ENCODE results near the gene IHH. TPM values are rescaled to one million over a fixed set of nuclear protein-coding genes. Genes with fewer than 3 reads are reported as not detected.

IHH gene
- total and polyA plus RNA-seq, 2 experiments from 2014 or later: 23.0 to 36.3 TPM

DNA sequence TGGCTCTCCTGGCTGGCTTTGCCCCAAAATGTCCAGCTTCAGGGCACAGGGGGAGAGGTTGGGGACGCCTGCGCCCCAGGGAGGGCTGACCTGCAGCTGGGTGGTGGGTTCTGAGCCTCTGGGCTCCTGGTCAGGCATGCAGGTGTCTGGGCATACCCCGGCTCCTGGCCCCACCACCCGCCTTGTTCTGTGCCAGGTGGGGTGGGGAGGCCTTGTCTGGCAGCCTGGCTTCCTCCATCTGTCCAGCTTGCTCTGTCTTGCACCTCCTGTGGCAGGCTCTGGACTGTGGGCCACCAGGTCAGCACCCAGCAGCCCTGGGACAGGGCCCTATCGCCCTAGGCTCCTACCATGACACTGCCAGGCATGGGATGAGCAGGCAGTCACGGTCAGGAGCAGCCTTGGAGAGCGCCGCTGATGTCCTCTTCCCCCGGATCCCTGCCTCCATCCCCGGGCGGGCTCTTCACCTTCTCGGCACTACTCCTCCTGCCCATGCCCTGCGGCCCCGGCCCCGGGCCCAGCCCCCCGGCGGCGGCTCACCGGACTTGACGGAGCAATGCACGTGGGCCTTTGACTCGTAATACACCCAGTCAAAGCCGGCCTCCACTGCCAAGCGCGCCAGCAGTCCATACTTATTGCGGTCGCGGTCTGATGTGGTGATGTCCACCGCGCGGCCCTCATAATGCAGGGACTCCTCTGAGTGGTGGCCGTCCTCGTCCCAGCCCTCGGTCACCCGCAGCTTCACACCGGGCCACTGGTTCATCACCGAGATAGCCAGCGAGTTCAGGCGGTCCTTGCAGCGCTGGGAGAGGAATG is 3.6 kb downstream of the IHH start:
- TF ChIP-seq, protein P1, sequence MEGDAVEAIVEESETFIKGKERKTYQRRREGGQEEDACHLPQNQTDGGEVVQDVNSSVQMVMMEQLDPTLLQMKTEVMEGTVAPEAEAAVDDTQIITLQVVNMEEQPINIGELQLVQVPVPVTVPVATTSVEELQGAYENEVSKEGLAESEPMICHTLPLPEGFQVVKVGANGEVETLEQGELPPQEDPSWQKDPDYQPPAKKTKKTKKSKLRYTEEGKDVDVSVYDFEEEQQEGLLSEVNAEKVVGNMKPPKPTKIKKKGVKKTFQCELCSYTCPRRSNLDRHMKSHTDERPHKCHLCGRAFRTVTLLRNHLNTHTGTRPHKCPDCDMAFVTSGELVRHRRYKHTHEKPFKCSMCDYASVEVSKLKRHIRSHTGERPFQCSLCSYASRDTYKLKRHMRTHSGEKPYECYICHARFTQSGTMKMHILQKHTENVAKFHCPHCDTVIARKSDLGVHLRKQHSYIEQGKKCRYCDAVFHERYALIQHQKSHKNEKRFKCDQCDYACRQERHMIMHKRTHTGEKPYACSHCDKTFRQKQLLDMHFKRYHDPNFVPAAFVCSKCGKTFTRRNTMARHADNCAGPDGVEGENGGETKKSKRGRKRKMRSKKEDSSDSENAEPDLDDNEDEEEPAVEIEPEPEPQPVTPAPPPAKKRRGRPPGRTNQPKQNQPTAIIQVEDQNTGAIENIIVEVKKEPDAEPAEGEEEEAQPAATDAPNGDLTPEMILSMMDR (IDR thresholded peaks at IDR 0.05; ENCODE audit: poor library complexity): no peak
- no peak for TF ChIP-seq EZH2phosphoT487 (IDR thresholded peaks at IDR 0.05; ENCODE audit: low read depth, severe bottlenecking, unreplicated experiment)
- TF ChIP-seq EZH2 (IDR thresholded peaks at IDR 0.05; ENCODE audit: borderline replicate concordance): no peak
- no peak for DNase-seq (ENCODE audit: low spot score)
- no peaks in the 10 kb centered on the region for H3K9me3 ChIP-seq (ENCODE audit: low read depth)
- H3K27me3 ChIP-seq: peaks cover 63% of the 10 kb centered on the region
- no peak overlapping the region for H3K27ac ChIP-seq
- no peaks in the 10 kb centered on the region for H3K36me3 ChIP-seq (replicated peaks; ENCODE audit: insufficient read depth, low read depth)
- 40% methylated on average over 37 of the region's 40 CpGs for WGBS (ENCODE audit: low lambda C conversion rate, missing lambda C conversion rate)
- H3K4me3 ChIP-seq: no peak overlapping the region
- peaks cover 31% of the 10 kb centered on the region for H4K20me1 ChIP-seq (ENCODE audit: insufficient read depth, poor library complexity, severe bottlenecking)
- H3K79me2 ChIP-seq: peaks cover 17% of the 10 kb centered on the region
- H2AFZ ChIP-seq: no peak overlapping the region
- peak overlapping the region; percentile 76 for H3K4me2 ChIP-seq
- H3K4me1 ChIP-seq (ENCODE audit: insufficient read depth): no peaks in the 10 kb centered on the region
- H3K9me2 ChIP-seq (replicated peaks; ENCODE audit: insufficient read depth): no peaks in the 10 kb centered on the region

DNA sequence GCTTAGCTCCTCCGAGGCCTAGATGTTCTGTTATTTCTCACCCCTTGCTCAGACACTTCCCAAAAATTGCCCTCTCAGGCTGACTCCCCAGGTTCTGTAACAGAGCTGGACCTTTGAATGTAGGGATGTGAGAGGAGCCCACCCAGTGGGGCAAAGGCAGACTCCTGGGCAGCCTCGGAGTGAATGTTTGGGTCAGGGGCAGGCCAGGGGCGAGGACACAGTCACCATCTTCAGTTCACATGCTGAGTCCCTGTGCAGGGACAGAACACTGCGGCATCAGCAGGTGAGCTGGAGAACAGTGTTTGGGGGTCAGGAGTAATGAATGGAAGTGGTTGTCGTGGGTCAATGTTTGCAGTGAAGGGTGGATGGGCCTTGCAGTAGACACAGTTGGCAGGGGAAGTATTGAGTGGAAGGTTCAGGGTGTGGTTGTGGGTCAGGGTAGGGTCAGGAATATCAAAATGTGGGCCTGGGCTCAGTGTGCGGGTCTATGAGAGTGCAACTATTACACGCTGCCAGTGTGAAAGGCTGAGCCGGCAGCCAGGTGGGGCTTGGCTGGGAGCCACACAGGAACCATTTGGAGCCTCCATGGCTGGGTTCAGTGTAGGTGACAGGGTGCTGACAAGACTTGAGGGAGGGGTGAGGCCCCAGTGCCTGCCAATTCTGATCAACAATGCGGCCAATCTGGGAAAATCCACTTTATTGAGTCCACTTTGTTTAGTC is 4.4 kb downstream of the IHH start:
- Histone ChIP-seq H3K9me2 (replicated peaks; ENCODE audit: insufficient read depth) (no peaks in the 10 kb centered on the region), H3K27ac (no peak overlapping the region), H3K4me1 (ENCODE audit: insufficient read depth) (no peaks in the 10 kb centered on the region), H3K27me3 (peaks cover 55% of the 10 kb centered on the region), H3K36me3 (replicated peaks; ENCODE audit: insufficient read depth, low read depth) (no peaks in the 10 kb centered on the region), H3K4me3 (no peak overlapping the region), H4K20me1 (ENCODE audit: insufficient read depth, poor library complexity, severe bottlenecking) (peaks cover 31% of the 10 kb centered on the region), H3K4me2 (peak overlapping the region; percentile 76), H2AFZ (no peak overlapping the region), H3K9me3 (ENCODE audit: low read depth) (no peaks in the 10 kb centered on the region), H3K79me2 (peaks cover 17% of the 10 kb centered on the region)
- no peak for TF ChIP-seq EZH2phosphoT487 (IDR thresholded peaks at IDR 0.05; ENCODE audit: low read depth, severe bottlenecking, unreplicated experiment)
- TF ChIP-seq, protein P1 (IDR thresholded peaks at IDR 0.05; ENCODE audit: poor library complexity): no peak
- no peak for TF ChIP-seq EZH2 (IDR thresholded peaks at IDR 0.05; ENCODE audit: borderline replicate concordance)
- WGBS (ENCODE audit: low lambda C conversion rate, missing lambda C conversion rate): 80% methylated on average over 9 of the region's 9 CpGs
- DNase-seq (ENCODE audit: low spot score): no peak

DNA sequence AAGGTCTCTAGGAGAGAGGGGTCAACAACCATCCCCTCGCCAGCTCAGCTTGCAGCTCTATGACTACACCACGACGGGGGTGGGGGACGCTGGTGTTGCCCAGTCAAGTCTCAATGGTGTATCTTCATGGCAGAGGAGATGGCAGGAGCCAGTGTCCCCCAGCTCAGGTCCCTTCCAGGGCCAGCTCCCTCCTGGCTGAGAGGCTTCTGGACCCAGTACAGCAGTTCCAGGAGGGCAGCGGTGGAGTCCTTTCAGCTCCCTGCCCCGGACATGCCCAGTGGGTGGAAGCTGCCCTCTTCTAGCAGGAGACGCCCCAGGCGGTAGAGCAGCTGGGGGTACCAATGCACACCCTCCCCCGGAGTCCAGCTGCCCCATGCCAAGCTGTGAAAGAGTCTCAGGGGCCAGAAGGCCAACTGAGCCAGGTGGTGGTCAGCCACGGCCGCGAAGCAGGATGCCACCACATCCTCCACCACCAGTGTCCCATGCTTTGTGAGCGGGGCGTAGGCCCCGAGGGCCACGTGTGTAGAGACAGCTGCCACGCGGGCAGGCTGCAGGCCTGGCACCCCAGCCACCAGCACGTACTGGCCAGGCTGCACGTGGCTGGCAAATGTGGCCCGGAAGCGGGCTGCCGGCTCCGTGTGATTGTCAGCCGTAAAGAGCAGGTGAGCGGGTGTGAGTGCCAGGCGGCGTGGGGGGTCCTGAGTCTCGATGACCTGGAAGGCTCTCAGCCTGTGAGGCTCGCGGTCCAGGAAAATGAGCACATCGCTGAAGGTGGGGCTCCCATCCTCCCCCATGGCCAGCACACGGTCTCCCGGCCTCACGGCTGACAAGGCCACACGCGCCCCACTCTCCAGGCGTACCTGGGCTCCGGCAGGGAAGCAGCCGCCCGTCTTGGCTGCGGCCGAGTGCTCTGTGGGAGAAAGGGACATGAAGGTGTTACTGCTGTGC is 5.5 kb downstream of the IHH start:
- TF ChIP-seq, protein P1 (IDR thresholded peaks at IDR 0.05; ENCODE audit: poor library complexity): no peak
- TF ChIP-seq EZH2 (IDR thresholded peaks at IDR 0.05; ENCODE audit: borderline replicate concordance) (no peak), EZH2phosphoT487 (IDR thresholded peaks at IDR 0.05; ENCODE audit: low read depth, severe bottlenecking, unreplicated experiment) (no peak)
- Histone ChIP-seq H4K20me1 (ENCODE audit: insufficient read depth, poor library complexity, severe bottlenecking) (peaks cover 31% of the 10 kb centered on the region), H3K4me1 (ENCODE audit: insufficient read depth) (no peaks in the 10 kb centered on the region), H3K9me2 (replicated peaks; ENCODE audit: insufficient read depth) (no peaks in the 10 kb centered on the region), H2AFZ (no peak overlapping the region), H3K9me3 (ENCODE audit: low read depth) (no peaks in the 10 kb centered on the region), H3K4me3 (no peak overlapping the region), H3K27me3 (peaks cover 50% of the 10 kb centered on the region), H3K36me3 (replicated peaks; ENCODE audit: insufficient read depth, low read depth) (no peaks in the 10 kb centered on the region), H3K27ac (no peak overlapping the region), H3K79me2 (peaks cover 17% of the 10 kb centered on the region), H3K4me2 (no peak overlapping the region)
- DNase-seq (ENCODE audit: low spot score): no peak
- 91% methylated on average over 43 of the region's 43 CpGs for WGBS (ENCODE audit: low lambda C conversion rate, missing lambda C conversion rate)
